ENCODE measurements around the gene FGFR4. TPM values are rescaled to one million over a fixed set of nuclear protein-coding genes. Genes with fewer than 3 reads are reported as not detected.

The FGFR4 gene
- total RNA-seq, 1 experiment from 2014 or later = 24.6 TPM

DNA sequence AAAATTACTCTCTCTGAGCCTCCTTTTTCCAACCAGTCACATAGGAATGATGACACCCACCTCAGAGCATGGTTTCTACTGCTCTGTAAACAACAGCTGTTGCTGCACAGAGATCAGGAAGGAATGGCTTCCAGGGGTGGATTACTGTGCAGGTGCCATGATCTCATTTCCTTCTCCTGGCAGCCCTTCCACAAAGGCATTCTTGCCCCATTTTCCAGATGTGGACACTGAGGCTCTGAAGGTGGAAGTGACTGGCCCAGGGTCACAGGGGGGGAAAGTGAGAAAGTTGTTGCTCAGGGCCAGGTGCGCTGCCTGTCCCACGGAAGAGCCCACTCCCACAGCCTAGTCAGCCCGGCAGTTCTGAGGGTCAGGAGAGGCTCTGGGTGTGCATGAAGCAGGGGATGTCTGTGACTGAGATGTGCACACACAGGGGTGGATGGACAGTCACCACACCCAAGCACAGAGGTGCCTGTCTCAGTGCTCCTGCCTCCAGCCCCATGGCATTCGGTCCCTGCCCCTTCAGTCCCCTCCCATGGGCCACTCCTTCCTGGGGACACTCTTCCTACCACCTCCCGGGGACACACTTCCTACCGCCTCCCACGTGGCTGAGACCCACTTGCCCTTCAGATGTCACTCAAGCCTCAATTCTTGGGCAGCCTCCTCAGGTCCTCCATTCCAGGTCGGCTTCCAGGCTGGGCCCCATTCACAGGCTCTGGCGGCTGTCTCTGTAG is 17.0 kb downstream of the FGFR4 start:
- BruUV-seq (replicated peaks) = no TSS peak

GRCh38 chr5:177105691-177106476 is 19.2 kb downstream of the FGFR4 start:
- TF ChIP-seq EZH2phosphoT487 (IDR thresholded peaks at IDR 0.05; ENCODE audit: borderline replicate concordance, low read length) (no peak), CTCF (conservative IDR thresholded peaks at IDR 0.05; ENCODE audit: low read depth, low read length) (no peak), EZH2 (IDR thresholded peaks at IDR 0.05; ENCODE audit: low read length, unreplicated experiment) (no peak)
- Histone ChIP-seq H3K4me2 (ENCODE audit: low read length) (no peak overlapping the region), H3K27me3 (ENCODE audit: low read length) (no peaks in the 10 kb centered on the region), H3K36me3 (ENCODE audit: low read depth, low read length) (no peaks in the 10 kb centered on the region), H3K9me2 (replicated peaks; ENCODE audit: low read length) (no peaks in the 10 kb centered on the region), H4K20me1 (ENCODE audit: low read length) (no peaks in the 10 kb centered on the region), H3K9me3 (ENCODE audit: low read length) (no peaks in the 10 kb centered on the region), H3K4me3 (ENCODE audit: low read length) (no peak overlapping the region), H2AFZ (ENCODE audit: low read length) (no peak overlapping the region), H3K4me1 (ENCODE audit: insufficient read depth, low read length) (no peaks in the 10 kb centered on the region; the same call in 1 of the 2 replicates), H3K27ac (ENCODE audit: low read length) (no peak overlapping the region), H3K79me2 (ENCODE audit: low read length) (no peaks in the 10 kb centered on the region), H3F3A (ENCODE audit: low read length, unreplicated experiment) (no peaks in the 10 kb centered on the region), H3K9ac (ENCODE audit: low read length) (no peak overlapping the region)
- CTCF ChIA-PET = no interaction called here
- intact Hi-C loops (cut with micrococcal nuclease) = no loop called here
- ATAC-seq (no peak), DNase-seq (no peak)
- POLR2A ChIA-PET (ENCODE audit: unreplicated experiment) = no interaction called here
- no TSS peak for BruUV-seq (replicated peaks)

More for the DNA sequence above, 17.0 kb downstream of the FGFR4 start:
- H3K79me2 ChIP-seq (ENCODE audit: low read length) = no peaks in the 10 kb centered on the region
- H3K9me2 ChIP-seq (replicated peaks; ENCODE audit: low read length) = no peaks in the 10 kb centered on the region
- no peaks in the 10 kb centered on the region for H3K27me3 ChIP-seq (ENCODE audit: low read length)
- no peak overlapping the region for H3K4me3 ChIP-seq (ENCODE audit: low read length)
- H3K4me1 ChIP-seq (ENCODE audit: insufficient read depth, low read length) = no peaks in the 10 kb centered on the region; the same call in 1 of the 2 replicates
- ATAC-seq (0 out of 2 replicates have a peak, but pooled peaks have one; percentile 41), DNase-seq (peak; percentile 38)
- no peaks in the 10 kb centered on the region for H3K9me3 ChIP-seq (ENCODE audit: low read length)
- no peak overlapping the region for H2AFZ ChIP-seq (ENCODE audit: low read length)
- H3K36me3 ChIP-seq (ENCODE audit: low read depth, low read length) = no peaks in the 10 kb centered on the region
- intact Hi-C loops (cut with micrococcal nuclease) = no loop called here
- POLR2A ChIA-PET (ENCODE audit: unreplicated experiment) = no interaction called here
- H3K4me2 ChIP-seq (ENCODE audit: low read length) = no peak overlapping the region
- H4K20me1 ChIP-seq (ENCODE audit: low read length) = no peaks in the 10 kb centered on the region
- H3F3A ChIP-seq (ENCODE audit: low read length, unreplicated experiment) = no peaks in the 10 kb centered on the region
- no peak overlapping the region for H3K9ac ChIP-seq (ENCODE audit: low read length)
- no peak overlapping the region for H3K27ac ChIP-seq (ENCODE audit: low read length)
- no peak for TF ChIP-seq CTCF (conservative IDR thresholded peaks at IDR 0.05; ENCODE audit: low read depth, low read length)
- no peak for TF ChIP-seq EZH2 (IDR thresholded peaks at IDR 0.05; ENCODE audit: low read length, unreplicated experiment)
- no peak for TF ChIP-seq EZH2phosphoT487 (IDR thresholded peaks at IDR 0.05; ENCODE audit: borderline replicate concordance, low read length)
- CTCF ChIA-PET = interaction anchor here (0.5 kb wide), 1 partner anchor 300 kb away, joined by 4 read pairs; no protein-coding TSS in a partner anchor
